HS-5 (cell line): ENCODE measurements around the gene MICU2.

Source experiments
- DNase-seq: peaks from one replicate; pipeline ENCODE4 v3.0.0-alpha.2; 2012; ENCODE audit warnings: low read depth

The MICU2 gene

DNA sequence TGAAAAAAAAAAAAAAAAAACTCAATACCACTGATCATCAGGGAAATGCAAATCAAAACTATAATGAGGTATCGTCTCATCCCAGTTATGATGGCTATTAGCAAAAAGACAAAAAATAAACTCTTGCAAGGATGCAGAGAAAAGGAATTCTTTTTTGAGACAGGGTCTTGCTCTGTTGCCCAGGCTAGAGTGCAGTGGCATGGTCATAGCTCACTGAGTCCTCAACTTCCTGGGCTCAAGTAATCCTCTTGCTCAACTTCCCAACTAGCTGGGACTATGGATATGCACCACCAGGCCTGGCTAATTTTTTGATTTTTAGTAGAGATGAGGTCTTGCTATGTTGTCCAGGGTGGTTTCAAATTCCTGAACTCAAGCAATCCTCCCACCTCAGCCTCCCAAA, 59.5 kb downstream of the MICU2 start:
- DNase-seq = no peak

DNA sequence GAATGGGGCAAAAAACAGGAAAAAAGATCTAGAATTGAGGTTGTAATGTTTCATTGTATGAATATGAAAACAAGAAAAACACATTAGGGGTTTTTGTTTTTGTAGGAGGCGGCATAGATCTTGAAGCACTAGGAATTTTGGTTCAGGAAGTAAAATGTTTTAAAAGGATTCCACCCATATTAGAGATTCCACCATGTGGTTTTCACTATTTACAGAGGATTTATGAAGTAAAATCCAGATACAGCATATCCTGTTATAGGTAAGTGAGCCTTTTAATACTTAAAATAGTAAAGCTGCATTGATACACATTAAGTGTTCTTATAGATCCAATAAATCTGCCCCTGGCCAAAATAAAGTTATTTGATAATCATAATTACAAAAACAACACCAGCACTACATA, 61.4 kb downstream of the MICU2 start:
- no peak for DNase-seq

GRCh38 chr13:21541980-21542379, 62.0 kb downstream of the MICU2 start:
- DNase-seq = no peak

DNA sequence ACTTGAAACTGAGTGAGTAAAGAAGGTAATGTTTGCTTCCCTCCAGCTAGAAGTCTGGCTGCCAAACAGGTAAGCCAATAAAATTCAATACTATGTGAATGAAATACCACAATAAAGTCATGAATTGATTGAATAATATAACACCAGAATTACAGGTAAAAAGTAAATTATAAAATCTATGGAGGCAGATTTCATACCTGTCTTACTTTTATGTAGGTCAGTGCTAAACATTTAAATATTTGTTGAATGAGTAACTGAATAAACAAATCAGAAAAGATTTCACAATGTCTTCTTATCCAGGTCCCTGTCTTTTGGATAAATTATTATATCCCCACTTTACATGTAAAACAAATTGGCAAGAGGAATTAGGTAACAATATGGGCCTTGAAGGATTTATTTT, 62.7 kb downstream of the MICU2 start:
- no peak for DNase-seq

GRCh38 chr13:21539687-21540086, 64.3 kb downstream of the MICU2 start:
- no peak for DNase-seq

GRCh38 chr13:21538753-21539152, 65.2 kb downstream of the MICU2 start:
- no peak for DNase-seq

GRCh38 chr13:21538280-21538679, 65.7 kb downstream of the MICU2 start:
- DNase-seq = no peak

DNA sequence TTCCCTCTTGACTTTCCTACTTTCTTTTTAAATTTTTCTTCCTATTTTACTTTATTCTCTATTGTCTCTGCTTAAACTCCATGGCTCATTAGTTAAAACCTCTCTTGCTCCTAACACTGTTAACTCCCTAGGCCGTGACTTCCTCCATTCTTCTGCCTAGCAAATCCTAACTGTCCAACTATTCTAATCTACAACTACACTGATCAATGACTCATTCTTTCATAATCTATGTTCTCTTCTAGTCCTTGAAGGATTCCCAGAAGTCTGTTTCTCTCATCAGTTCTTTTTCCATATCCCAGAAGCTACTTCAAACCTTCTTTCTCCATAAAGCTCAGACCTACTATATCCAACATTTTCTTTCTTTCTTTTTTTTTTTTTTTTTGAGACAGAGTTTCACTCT, 66.9 kb downstream of the MICU2 start:
- no peak for DNase-seq

- DNase-seq = no peak
Measured at GRCh38 chr13:21534760-21535159, 69.2 kb downstream of the MICU2 start.

- DNase-seq = no peak
Measured at GRCh38 chr13:21531455-21531854, 72.5 kb downstream of the MICU2 start.

- DNase-seq = no peak
Measured at GRCh38 chr13:21530656-21531055, 73.3 kb downstream of the MICU2 start.

DNA sequence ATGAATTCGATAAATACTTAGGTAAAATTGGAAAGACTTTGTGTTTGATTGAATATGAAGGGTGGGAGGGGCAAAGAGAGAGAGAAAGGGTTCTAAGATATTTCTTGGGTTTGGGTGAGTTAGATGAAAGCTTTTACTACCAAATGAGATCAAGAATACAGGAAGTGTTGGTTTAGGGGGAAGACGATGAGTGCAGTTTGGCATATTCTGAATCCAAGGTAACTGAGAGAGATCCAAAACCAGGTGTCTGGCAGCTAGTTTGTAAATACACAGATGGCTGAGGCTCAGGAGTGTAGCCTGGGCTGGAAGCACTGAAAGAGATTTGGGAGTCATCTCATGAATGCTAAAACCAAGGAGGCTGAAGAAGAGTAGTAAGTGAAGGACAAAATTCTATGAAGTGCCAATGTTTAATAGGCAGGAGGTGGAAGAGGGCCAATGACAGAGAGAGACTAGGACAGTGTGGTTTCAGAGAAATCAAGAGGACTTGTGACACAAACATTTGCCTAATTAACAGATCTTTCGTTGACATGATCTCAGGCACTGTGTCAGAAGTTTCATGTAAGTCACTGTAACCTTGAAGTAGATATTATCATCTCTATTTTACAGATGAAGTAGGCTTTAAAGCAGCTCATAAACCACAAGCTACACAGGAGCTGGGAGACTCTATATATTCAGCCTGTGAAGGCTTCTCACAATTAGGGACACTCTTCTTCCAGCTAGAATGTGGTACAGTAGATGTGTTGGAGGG, 74.7 kb downstream of the MICU2 start:
- DNase-seq = no peak

GRCh38 chr13:21528616-21529015, 75.4 kb downstream of the MICU2 start:
- no peak for DNase-seq

DNA sequence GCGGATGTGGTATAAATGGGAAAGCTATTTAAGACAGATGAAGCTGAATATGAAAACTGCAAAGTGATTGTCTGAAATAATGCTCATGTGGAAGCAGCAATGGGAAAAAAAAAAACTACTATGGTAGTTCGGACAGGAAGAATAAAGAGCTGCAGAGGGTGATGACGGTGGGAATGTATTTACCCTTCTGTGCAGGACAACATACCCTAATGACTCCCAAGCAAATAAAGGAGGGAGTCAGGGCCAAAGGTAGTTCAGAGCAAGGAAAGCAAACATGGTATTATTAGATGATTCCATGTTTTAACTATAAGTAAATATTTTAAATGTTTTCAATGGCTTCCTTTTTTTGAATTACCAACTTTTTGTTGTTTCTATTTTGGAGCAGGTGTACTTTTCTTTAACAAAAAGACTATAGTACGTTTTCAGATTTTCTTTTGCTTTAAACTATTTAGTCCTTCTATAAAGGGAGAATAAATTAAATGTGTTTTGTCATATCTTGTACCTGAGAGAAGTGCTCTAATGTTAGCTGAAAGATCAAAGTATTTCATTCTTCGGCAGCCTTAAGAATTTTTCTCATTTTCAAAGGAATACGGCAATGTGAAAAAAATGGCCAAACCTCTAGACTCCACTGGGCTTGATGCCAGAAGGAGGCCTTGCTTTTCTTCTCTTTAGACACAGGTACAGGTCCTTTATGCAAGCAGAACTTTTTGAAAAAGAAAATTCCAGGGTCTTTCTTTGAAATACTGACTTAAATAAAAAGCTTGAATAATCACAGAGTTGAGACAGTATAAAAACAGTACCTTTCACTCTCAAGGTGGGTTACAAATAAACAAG, 77.0 kb downstream of the MICU2 start:
- DNase-seq = no peak

DNA sequence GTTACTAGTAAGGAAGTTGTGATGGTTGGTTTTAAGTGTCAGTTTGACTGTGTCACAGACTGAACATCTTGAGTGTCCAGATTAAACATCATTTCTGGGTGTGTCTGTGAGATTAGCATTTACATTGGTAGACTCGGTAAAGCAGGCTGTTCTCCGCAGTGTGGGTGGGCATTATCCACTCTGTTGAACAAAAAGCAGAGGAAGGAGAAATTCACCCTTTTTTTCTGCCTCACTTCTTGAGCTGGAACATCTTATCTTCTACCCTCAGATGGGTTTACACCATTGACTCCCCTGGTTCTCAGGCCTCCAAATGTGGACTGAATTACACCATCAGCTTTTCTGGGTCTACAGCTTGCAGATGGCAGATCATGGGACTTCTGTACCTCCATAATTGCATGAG, 81.1 kb downstream of the MICU2 start:
- no peak for DNase-seq

- no peak for DNase-seq
Measured at GRCh38 chr13:21522130-21522529, 81.8 kb downstream of the MICU2 start.

- no peak for DNase-seq
Measured at GRCh38 chr13:21518617-21519144, 85.3 kb downstream of the MICU2 start.

GRCh38 chr13:21517576-21517975, 86.4 kb downstream of the MICU2 start:
- no peak for DNase-seq

- no peak for DNase-seq
Measured at GRCh38 chr13:21516805-21517204, 87.2 kb downstream of the MICU2 start.

DNA sequence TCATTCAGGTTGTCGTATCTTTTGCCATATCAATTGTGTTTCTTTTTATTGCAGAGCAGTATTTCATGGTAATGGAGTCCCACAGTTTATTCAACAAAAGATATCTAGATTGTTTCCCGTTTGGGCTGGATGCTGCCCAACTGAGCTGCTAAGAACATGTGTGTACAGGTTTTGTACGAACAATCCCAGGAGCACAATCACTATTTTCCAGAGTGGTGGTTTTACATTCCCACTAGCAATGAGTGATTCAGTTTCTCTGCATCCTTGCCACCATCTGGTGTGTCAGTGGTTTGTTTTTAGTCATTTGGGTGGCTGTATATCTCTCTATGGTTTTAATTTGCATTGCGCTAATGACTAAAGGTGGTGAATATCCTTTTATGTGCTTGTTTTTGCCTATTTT, 92.1 kb downstream of the MICU2 start:
- no peak for DNase-seq

DNA sequence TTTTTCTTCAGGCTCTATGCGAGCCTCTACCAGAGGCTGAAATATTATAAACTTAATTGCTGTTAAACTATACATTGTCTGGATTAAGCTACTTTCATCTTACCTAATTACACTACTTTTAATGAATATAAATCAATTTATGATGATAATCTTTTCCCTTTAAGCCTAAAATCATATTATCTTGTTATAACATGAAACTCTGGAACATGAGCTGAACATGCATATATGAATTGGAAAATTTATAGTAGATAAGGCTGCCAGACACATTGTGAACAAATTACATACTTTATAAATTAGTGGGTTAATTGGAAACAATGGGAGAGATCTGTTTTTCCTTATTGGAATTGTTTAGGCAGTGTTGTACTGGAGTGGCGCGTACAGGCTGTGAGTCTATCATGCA, 99.6 kb downstream of the MICU2 start:
- DNase-seq = no peak

- DNase-seq = no peak
Measured at GRCh38 chr13:21501686-21502085, 102.3 kb downstream of the MICU2 start.

GRCh38 chr13:21486322-21486721, 117.6 kb downstream of the MICU2 start:
- DNase-seq = no peak
